K562 (cell line): ENCODE measurements around the gene NAA10. TPM values are rescaled to one million over a fixed set of nuclear protein-coding genes. Genes with fewer than 3 reads are reported as not detected.

ENCODE experiments used
- ATAC-seq: fragments of 200-7000 bp; cut with Tn5 transposase; 3 replicates; pipeline ENCODE4 v1.9.1; 2020; ENCODE audit warnings: moderate library complexity
- BruUV-seq: library from RNA; stranded (reverse); fragments of 400-500 nt; replicated peaks from 2 replicates; lab custom pipeline; 2021; lab: Mats Ljungman, UMichigan
- CTCF ChIA-PET: fragments of 300-600 bp; formaldehyde crosslinking; extraction: SDS; loops from one replicate; lab custom pipeline; 2021; ENCODE audit warnings: low intra/inter-chr PET ratio; lab: Yijun Ruan, JAX
- POLR2A ChIA-PET: fragments of 300-600, 350-650 bp; sonication (Branson Sonifier 250); formaldehyde crosslinking; extraction: SDS; loops from one replicate; lab custom pipeline; 2021; ENCODE audit warnings: antibody characterized with exemption, inconsistent platforms; lab: Yijun Ruan, JAX
- DNase-seq, 4 experiments: peaks; one replicate each; pipeline versions ENCODE4 v3.0.0 to v3.0.0-alpha.2; 2011 to 2018; ENCODE audit warnings: low spot score in 3 of 4, mixed read lengths in 3 of 4; ENCODE audit errors: extremely low read depth in 1 of 4
- FAIRE-seq: peaks from 2 replicates; lab custom pipeline; 2011; peaks lifted over from hg19 to GRCh38; lab: Jason Lieb, UNC
- H2AFZ ChIP-seq: 2 replicates; pipeline ENCODE4 v1.6.0; 2011; ENCODE audit warnings: low read depth, low read length, control low read depth, inconsistent platforms
- H3K27ac ChIP-seq: fragments of 200-600 bp; 3 replicates; pipeline ENCODE4 v1.8.0; 2011; ENCODE audit warnings: low read depth, mild to moderate bottlenecking, control low read depth, inconsistent platforms, low read length, moderate library complexity, mixed read lengths; ENCODE audit errors: extremely low read depth
- H3K27me3 ChIP-seq, 2 experiments: fragments of 300-600 bp in 1 of 2; 2 replicates in 1 of 2; 3 replicates in 1 of 2; pipeline versions ENCODE4 v1.6.0 to v1.8.0; 2011; ENCODE audit warnings: inconsistent platforms in 2 of 2, low read length in 2 of 2, mild to moderate bottlenecking in 1 of 2, mixed read lengths in 1 of 2, moderate library complexity in 1 of 2; ENCODE audit not compliant: control insufficient read depth in 2 of 2, insufficient read depth in 2 of 2
- H3K36me3 ChIP-seq: fragments of 300-600 bp; 3 replicates; pipeline ENCODE4 v1.8.0; 2011; ENCODE audit warnings: mild to moderate bottlenecking, low read length, inconsistent platforms; ENCODE audit not compliant: control insufficient read depth, insufficient read depth
- H3K4me1 ChIP-seq, 2 experiments: fragments of 200-600 bp in 1 of 2; replicated peaks in 1 of 2; 2 replicates in 1 of 2; 3 replicates in 1 of 2; pipeline versions ENCODE4 v1.5.1 to v1.8.0; 2011; ENCODE audit warnings: inconsistent platforms in 2 of 2, low read length in 2 of 2, mild to moderate bottlenecking in 1 of 2, mixed read lengths in 1 of 2, moderate library complexity in 1 of 2; ENCODE audit not compliant: control insufficient read depth in 2 of 2, insufficient read depth in 2 of 2
- H3K4me2 ChIP-seq: 2 replicates; pipeline ENCODE4 v1.6.1; 2011; ENCODE audit warnings: low read length, control low read depth, inconsistent platforms, mixed read lengths; ENCODE audit not compliant: insufficient read depth
- H3K4me3 ChIP-seq: fragments of 200-600 bp; sonication (generic), shearing (Covaris generic); 2 replicates; pipeline ENCODE4 v1.5.1; 2016; ENCODE audit warnings: control low read depth, inconsistent platforms
- H3K79me2 ChIP-seq: fragments of 200-600 bp; 3 replicates; pipeline ENCODE4 v1.8.0; 2011; ENCODE audit warnings: low read length, inconsistent platforms; ENCODE audit not compliant: control insufficient read depth, insufficient read depth
- H3K9ac ChIP-seq, 2 experiments: 2 replicates each; pipeline versions ENCODE4 v1.6.0 to v1.6.1; 2011; ENCODE audit warnings: low read depth in 2 of 2, low read length in 2 of 2, control low read depth in 1 of 2, inconsistent platforms in 1 of 2, mild to moderate bottlenecking in 1 of 2, mixed read lengths in 1 of 2; ENCODE audit not compliant: insufficient read depth in 1 of 2
- H3K9me1 ChIP-seq: one replicate; pipeline ENCODE4 v1.6.0; 2011; ENCODE audit warnings: inconsistent platforms, mild to moderate bottlenecking, low read length, moderate library complexity; ENCODE audit not compliant: control insufficient read depth, insufficient read depth
- H3K9me3 ChIP-seq: replicated peaks from 2 replicates; pipeline ENCODE4 v1.5.1; 2011; ENCODE audit warnings: low read depth, low read length, inconsistent platforms; ENCODE audit not compliant: control insufficient read depth, insufficient read depth
- H4K20me1 ChIP-seq: replicated peaks from 2 replicates; pipeline ENCODE4 v1.6.1; 2011; ENCODE audit warnings: low read length, inconsistent platforms, mixed read lengths; ENCODE audit not compliant: control insufficient read depth, insufficient read depth
- CBFA2T3 ChIP-seq: fragments of 450-650 bp; IDR thresholded peaks from 2 replicates; pipeline ENCODE4 v1.6.1; 2017
- CEBPG ChIP-seq, 3 experiments: fragments of 200-800 bp in 1 of 3; sonication (Bioruptor generic) in 1 of 3; sonication (generic) in 1 of 3; formaldehyde crosslinking in 1 of 3; IDR thresholded peaks in 2 of 3; conservative IDR thresholded peaks in 1 of 3; 2 replicates each; pipeline versions ENCODE4 v1.6.1 to v1.8.0; 2016 to 2022; ENCODE audit warnings: missing compliant biosample characterization in 2 of 3, missing genetic modification characterization in 2 of 3, mild to moderate bottlenecking in 1 of 3, missing genetic modification reagents in 1 of 3
- ERF ChIP-seq: fragments of 450-650 bp; formaldehyde crosslinking; IDR thresholded peaks from 2 replicates; pipeline ENCODE4 v1.4.0; 2020; ENCODE audit warnings: mild to moderate bottlenecking, mixed read lengths
- MCM7 ChIP-seq, 2 experiments: fragments of 450-650 bp; IDR thresholded peaks; 2 replicates each; pipeline ENCODE4 v1.6.1; 2016 to 2018
- MITF ChIP-seq: IDR thresholded peaks from 2 replicates; pipeline ENCODE4 v1.6.1; 2014; ENCODE audit warnings: antibody characterized with exemption
- MYBL2 ChIP-seq, 2 experiments: fragments of 450-650 bp in 1 of 2; sonication (generic) in 1 of 2; formaldehyde crosslinking in 1 of 2; IDR thresholded peaks; 2 replicates each; pipeline versions ENCODE4 v1.6.1 to v1.8.1; 2017 to 2022; ENCODE audit warnings: borderline replicate concordance in 1 of 2, inconsistent platforms in 1 of 2, low read depth in 1 of 2, mild to moderate bottlenecking in 1 of 2, missing genetic modification reagents in 1 of 2, moderate library complexity in 1 of 2
- PBX2 ChIP-seq, 2 experiments: IDR thresholded peaks in 1 of 2; conservative IDR thresholded peaks in 1 of 2; 2 replicates each; pipeline ENCODE4 v1.6.1; 2016; ENCODE audit warnings: low read depth in 2 of 2, mild to moderate bottlenecking in 1 of 2, missing compliant biosample characterization in 1 of 2, missing genetic modification characterization in 1 of 2, moderate library complexity in 1 of 2
- RBFOX2 ChIP-seq: fragments of 200-400 bp; formaldehyde crosslinking; IDR thresholded peaks from 2 replicates; pipeline ENCODE4 v1.6.1; 2017; ENCODE audit warnings: low read depth, mild to moderate bottlenecking, low read length, moderate library complexity
- RBM22 ChIP-seq: fragments of 200-400 bp; formaldehyde crosslinking; IDR thresholded peaks from 2 replicates; pipeline ENCODE4 v1.6.1; 2018; ENCODE audit warnings: low read length, low read depth; ENCODE audit not compliant: poor library complexity, severe bottlenecking
- VEZF1 ChIP-seq: fragments of 200-800 bp; sonication (Bioruptor generic); IDR thresholded peaks from 2 replicates; pipeline ENCODE4 v1.6.1; 2017; ENCODE audit warnings: missing genetic modification characterization, missing compliant biosample characterization
- ZNF165 ChIP-seq: fragments of 250-450 bp; sonication (Bioruptor Pico); IDR thresholded peaks from 2 replicates; pipeline ENCODE4 v1.4.0; 2020; ENCODE audit warnings: borderline replicate concordance
- ZNF431 ChIP-seq: sonication (generic); formaldehyde crosslinking; IDR thresholded peaks from 2 replicates; pipeline ENCODE4 v1.8.0; 2022; ENCODE audit warnings: mild to moderate bottlenecking, missing genetic modification reagents
- ZNF561 ChIP-seq: fragments of 450-650 bp; formaldehyde crosslinking; conservative IDR thresholded peaks from 2 replicates; pipeline ENCODE4 v1.4.0; 2020; ENCODE audit warnings: mild to moderate bottlenecking, moderate library complexity
- WGBS: fragments of 100-300 bp; shearing (Covaris generic); methylation state at CpG from one replicate; pipeline ENCODE4 v1.1.6; 2016; ENCODE audit warnings: low coverage, mixed read lengths; ENCODE audit not compliant: insufficient coverage; ENCODE audit errors: missing lambda C conversion rate; 5-methylcytosine and 5-hydroxymethylcytosine counted together
- in situ Hi-C: fragments of 300-500 bp; cut with MboI; formaldehyde crosslinking; loops from 4 replicates; pipeline ENCODE4 v1.15.0; 2018; ENCODE audit warnings: inconsistent platforms, mixed read lengths
- intact Hi-C: fragments of 100-400 bp; cut with micrococcal nuclease; formaldehyde crosslinking; loops from 2 replicates; pipeline ENCODE4 v1.14.2; 2022
- polyA plus RNA-seq, 8 experiments: library from polyadenylated mRNA; depleted of rRNA in 4 of 8; stranded (reverse) in 5 of 8; unstranded in 3 of 8; fragments of >200 nt; fragmentation: Nextera tagmentation in 2 of 8; fragmentation: Illumina TruSeq in 1 of 8; extraction: Ambion mirVana in 2 of 8; extraction: Trizol in 1 of 8; gene quantifications; 2 replicates each; pipeline versions ENCODE4 v1.2.1 to v1.2.3, GENCODE V29; 2011 to 2014; ENCODE audit warnings: inconsistent platforms in 1 of 8, missing spikeins in 1 of 8
- total RNA-seq, 7 experiments: library from RNA; depleted of rRNA in 6 of 7; stranded (reverse); fragments of >200 nt in 6 of 7; fragmentation: Illumina TruSeq in 2 of 7; extraction: Trizol in 2 of 7; gene quantifications; 2 replicates each; pipeline versions ENCODE4 v1.2.1 to v1.2.3, GENCODE V29; 2011 to 2021; ENCODE audit warnings: low replicate concordance in 1 of 7

Gene NAA10
- total and polyA plus RNA-seq, 9 of the 15 experiments (the other 6 are each of a cell fraction or from before 2014, with no cell fraction given), result 11.1 to 250 (median 134) TPM

GRCh38 chrX:153951683-153952372, 17.0 kb upstream of the NAA10 start:
- no peak for FAIRE-seq
- CTCF ChIA-PET, result interaction anchor here (1.3 kb wide), 1 partner anchor 412 kb away, joined by 7 read pairs; no protein-coding TSS in a partner anchor
- 97% methylated on average over 15 of the region's 28 CpGs for WGBS
- no peaks in the 10 kb centered on the region for H4K20me1 ChIP-seq
- in situ Hi-C loops (no loop called here), intact Hi-C loops (no loop called here)
- no peak overlapping the region for H3K4me3 ChIP-seq
- no peak for DNase-seq
- peaks cover 9% of the 10 kb centered on the region; the same call in 2 of the 3 replicates for H3K79me2 ChIP-seq
- TF ChIP-seq MITF, result no peak
- no peak for TF ChIP-seq ZNF561 (CRISPR knock-in tag)
- TF ChIP-seq VEZF1, result no peak
- peak; percentile 3 for TF ChIP-seq RBM22
- no peak for TF ChIP-seq CEBPG (CRISPR knock-in tag; IDR thresholded peaks at IDR 0.05)
- TF ChIP-seq CEBPG (tag; conservative IDR thresholded peaks at IDR 0.05 in 1 of 2, IDR thresholded peaks at IDR 0.05 in 1 of 2), result no peak
- TF ChIP-seq PBX2 (CRISPR knock-in tag; IDR thresholded peaks at IDR 0.05; ENCODE audit: low read depth), result no peak
- TF ChIP-seq PBX2 (tag; conservative IDR thresholded peaks at IDR 0.05; ENCODE audit: low read depth), result no peak
- peak; percentile 36; the same call in 1 of the 2 replicates for TF ChIP-seq RBFOX2
- no peak for TF ChIP-seq ZNF431 (CRISPR knock-in tag)
- no peak for TF ChIP-seq ERF (CRISPR knock-in tag)
- no peak for TF ChIP-seq CBFA2T3
- no peak for TF ChIP-seq MCM7 (IDR thresholded peaks at IDR 0.05)
- TF ChIP-seq ZNF165, result no peak
- TF ChIP-seq MYBL2 (IDR thresholded peaks at IDR 0.05; ENCODE audit: low read depth), result no peak
- no peak for TF ChIP-seq MYBL2 (CRISPR knock-in tag; IDR thresholded peaks at IDR 0.05; ENCODE audit: borderline replicate concordance)
- H3K9ac ChIP-seq, result peak overlapping the region in 1 of 2 experiments; percentile 17; a peak in 1 of 4 replicates
- no TSS peak for BruUV-seq
- peaks cover 95% of the 10 kb centered on the region for H3K36me3 ChIP-seq
- H3K27ac ChIP-seq, result no peak overlapping the region
- no peaks in the 10 kb centered on the region for H3K9me1 ChIP-seq
- H3K27me3 ChIP-seq, result no peaks in the 10 kb centered on the region
- no peak overlapping the region for H2AFZ ChIP-seq
- POLR2A ChIA-PET, result interaction anchor here (0.6 to 4.0 kb wide), 5 partner anchors 15 to 348 kb away, joined by 3 to 17 read pairs (median 3); partner anchors contain the start of gene HCFC1
- H3K4me1 ChIP-seq, result peaks cover 2 to 61% of the 10 kb centered on the region in 2 experiments; a peak in 3 of 5 replicates
- H3K9me3 ChIP-seq, result no peaks in the 10 kb centered on the region
- ATAC-seq, result no peak
- H3K4me2 ChIP-seq, result no peak overlapping the region
